GM21717 (cell line): ENCODE data around the gene WDR49.

ENCODE experiments used
- ATAC-seq: cut with Tn5 transposase; IDR thresholded peaks from one replicate; pipeline ENCODE4 v1.9.1; 2021; ENCODE audit warnings: mild to moderate bottlenecking, moderate library complexity; ENCODE audit not compliant: unreplicated experiment

Gene WDR49

GRCh38 chr3:167491621-167492020, 162.1 kb downstream of the WDR49 start:
- ATAC-seq, result no peak

GRCh38 chr3:167489571-167489970, 164.2 kb downstream of the WDR49 start:
- ATAC-seq, result no peak

- ATAC-seq, result no peak
These were observed 166.2 kb downstream of the WDR49 start for GRCh38 chr3:167487556-167487955.

GRCh38 chr3:167484551-167484950, 169.2 kb downstream of the WDR49 start:
- ATAC-seq, result no peak

- ATAC-seq, result no peak
These were observed 169.8 kb downstream of the WDR49 start for GRCh38 chr3:167483708-167484475.

GRCh38 chr3:167481164-167481563, 172.6 kb downstream of the WDR49 start:
- no peak for ATAC-seq

GRCh38 chr3:167480748-167481147, 173.0 kb downstream of the WDR49 start:
- ATAC-seq, result no peak

GRCh38 chr3:167473863-167474262, 179.9 kb downstream of the WDR49 start, which contains the start of gene SERPINI2:
Gene SERPINI2 (minus strand): TSS chr3:167474042. CDS start chr3:167471834, 2,208 bp downstream.
- no peak for ATAC-seq

GRCh38 chr3:167469381-167469780, 184.4 kb downstream of the WDR49 start:
- no peak for ATAC-seq

- no peak for ATAC-seq
These were observed 185.7 kb downstream of the WDR49 start for GRCh38 chr3:167467848-167468611.

- no peak for ATAC-seq
These were observed 186.8 kb downstream of the WDR49 start for GRCh38 chr3:167466966-167467365.

- ATAC-seq, result no peak
These were observed 197.5 kb downstream of the WDR49 start for GRCh38 chr3:167456157-167456799.

- ATAC-seq, result no peak
These were observed 199.9 kb downstream of the WDR49 start for GRCh38 chr3:167453815-167454214.

GRCh38 chr3:167451282-167451681, 202.5 kb downstream of the WDR49 start:
- ATAC-seq, result no peak

- ATAC-seq, result no peak
These were observed 203.1 kb downstream of the WDR49 start for GRCh38 chr3:167450675-167451074.

- ATAC-seq, result no peak
These were observed 203.5 kb downstream of the WDR49 start for GRCh38 chr3:167450195-167450594.

GRCh38 chr3:167445491-167445890, 208.3 kb downstream of the WDR49 start:
- no peak for ATAC-seq

- no peak for ATAC-seq
These were observed 212.5 kb downstream of the WDR49 start for GRCh38 chr3:167441256-167441655.

- no peak for ATAC-seq
These were observed 216.2 kb downstream of the WDR49 start for GRCh38 chr3:167437428-167438139.
